ENCODE measurements around the gene CDK5. TPM values are rescaled to one million over a fixed set of nuclear protein-coding genes. Genes with fewer than 3 reads are reported as not detected.

Gene CDK5
- total RNA-seq, 1 experiment from 2014 or later, result 23.5 TPM

DNA sequence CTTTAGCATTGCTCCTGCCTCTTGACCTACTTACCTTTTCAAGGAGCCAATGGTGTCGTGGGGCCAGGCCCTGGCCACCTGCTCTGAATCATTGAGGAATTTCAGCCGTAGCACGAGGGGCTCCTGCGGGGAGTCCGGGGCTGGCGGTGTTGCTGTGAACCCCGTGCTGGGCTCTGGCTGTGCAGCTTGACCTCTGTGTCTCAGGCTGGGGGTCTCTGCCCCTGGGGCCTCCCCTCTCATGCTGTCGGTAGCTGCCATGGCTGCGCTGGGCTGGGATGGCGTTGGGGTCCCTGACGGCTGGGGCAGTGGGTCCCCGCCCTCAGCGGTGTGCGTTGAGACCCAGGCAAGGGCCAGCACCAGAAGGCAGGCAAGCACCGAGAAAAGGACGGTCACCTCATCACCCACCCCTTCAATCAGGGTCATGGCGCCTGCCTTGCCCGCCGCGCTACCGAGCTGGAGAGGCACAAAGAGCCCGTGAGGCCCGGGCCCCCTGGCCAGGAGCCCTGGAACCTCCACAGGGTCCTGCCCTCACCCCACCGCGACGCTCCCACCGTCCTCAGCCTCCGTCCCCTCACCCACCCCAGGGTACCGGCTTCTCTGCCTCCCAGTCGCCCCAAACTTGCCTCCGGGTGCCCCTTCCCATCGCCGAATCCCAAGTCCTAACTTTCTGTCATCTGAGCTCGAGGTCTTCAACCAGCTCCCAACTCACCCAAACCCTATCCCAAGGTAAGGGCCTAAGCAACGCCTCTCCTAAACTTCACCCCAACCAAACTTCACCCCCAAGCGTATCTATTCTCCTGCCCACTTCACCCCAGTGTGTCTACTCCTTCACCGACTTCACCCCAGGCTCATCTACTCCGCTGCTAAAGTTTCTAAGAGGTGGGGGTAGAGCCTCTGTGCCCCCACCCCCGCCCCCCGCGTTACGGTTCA, 24.7 kb upstream of the CDK5 start:
- intact Hi-C loops (cut with micrococcal nuclease; ENCODE audit: unreplicated experiment), result loop anchor here (5.0 kb wide), 1 partner anchor 55 kb away; the partner anchor contains the start of gene ABCB8
- Mint-ChIP-seq H3K9me3 (ENCODE audit: low read depth, unreplicated experiment) (no peaks in the 10 kb centered on the region), H3K4me3 (ENCODE audit: low read depth, unreplicated experiment) (peak overlapping the region; percentile 98), H3K27me3 (ENCODE audit: unreplicated experiment) (no peaks in the 10 kb centered on the region), H3K27ac (ENCODE audit: unreplicated experiment) (peak overlapping the region; percentile 61), H3K4me1 (ENCODE audit: low read depth, unreplicated experiment) (peaks cover 24% of the 10 kb centered on the region), H3K36me3 (ENCODE audit: insufficient read depth, unreplicated experiment) (peaks cover 63% of the 10 kb centered on the region)
- no TSS peak for BruUV-seq (replicated peaks)
- CTCF ChIA-PET, result interaction anchor here (1.2 kb wide), 1 partner anchor 54 kb away, joined by 5 read pairs; the partner anchor contains the start of gene ABCB8
- TF ChIP-seq, protein P1, sequence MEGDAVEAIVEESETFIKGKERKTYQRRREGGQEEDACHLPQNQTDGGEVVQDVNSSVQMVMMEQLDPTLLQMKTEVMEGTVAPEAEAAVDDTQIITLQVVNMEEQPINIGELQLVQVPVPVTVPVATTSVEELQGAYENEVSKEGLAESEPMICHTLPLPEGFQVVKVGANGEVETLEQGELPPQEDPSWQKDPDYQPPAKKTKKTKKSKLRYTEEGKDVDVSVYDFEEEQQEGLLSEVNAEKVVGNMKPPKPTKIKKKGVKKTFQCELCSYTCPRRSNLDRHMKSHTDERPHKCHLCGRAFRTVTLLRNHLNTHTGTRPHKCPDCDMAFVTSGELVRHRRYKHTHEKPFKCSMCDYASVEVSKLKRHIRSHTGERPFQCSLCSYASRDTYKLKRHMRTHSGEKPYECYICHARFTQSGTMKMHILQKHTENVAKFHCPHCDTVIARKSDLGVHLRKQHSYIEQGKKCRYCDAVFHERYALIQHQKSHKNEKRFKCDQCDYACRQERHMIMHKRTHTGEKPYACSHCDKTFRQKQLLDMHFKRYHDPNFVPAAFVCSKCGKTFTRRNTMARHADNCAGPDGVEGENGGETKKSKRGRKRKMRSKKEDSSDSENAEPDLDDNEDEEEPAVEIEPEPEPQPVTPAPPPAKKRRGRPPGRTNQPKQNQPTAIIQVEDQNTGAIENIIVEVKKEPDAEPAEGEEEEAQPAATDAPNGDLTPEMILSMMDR (IDR thresholded peaks at IDR 0.05; ENCODE audit: unreplicated experiment), result no peak
- no peak for DNase-seq

- Mint-ChIP-seq H3K9me3 (ENCODE audit: low read depth, unreplicated experiment) (no peaks in the 10 kb centered on the region), H3K4me3 (ENCODE audit: low read depth, unreplicated experiment) (peak overlapping the region; percentile 98), H3K4me1 (ENCODE audit: low read depth, unreplicated experiment) (peaks cover 24% of the 10 kb centered on the region), H3K36me3 (ENCODE audit: insufficient read depth, unreplicated experiment) (peaks cover 63% of the 10 kb centered on the region), H3K27me3 (ENCODE audit: unreplicated experiment) (no peaks in the 10 kb centered on the region), H3K27ac (ENCODE audit: unreplicated experiment) (peak overlapping the region; percentile 61)
- TF ChIP-seq, protein P1 (IDR thresholded peaks at IDR 0.05; ENCODE audit: unreplicated experiment), result no peak
- peak; percentile 35 for DNase-seq
- no TSS peak for BruUV-seq (replicated peaks)
- intact Hi-C loops (cut with micrococcal nuclease; ENCODE audit: unreplicated experiment), result loop anchor here (5.0 kb wide), 1 partner anchor 54 kb away; the partner anchor contains the start of gene ABCB8
- CTCF ChIA-PET, result interaction anchor here (1.0 kb wide), 1 partner anchor 53 kb away, joined by 3 read pairs; the partner anchor contains the start of gene ABCB8
Measured at GRCh38 chr7:151081170-151082101, 23.7 kb upstream of the CDK5 start.

GRCh38 chr7:151080522-151081169, 22.9 kb upstream of the CDK5 start, which contains the start of gene FASTK:
Gene FASTK, minus strand, starts transcription at chr7:151080809. Its CDS starts 43 bp downstream, at chr7:151080766.
- H3K27me3 Mint-ChIP-seq (ENCODE audit: unreplicated experiment), result no peaks in the 10 kb centered on the region
- peaks cover 64% of the 10 kb centered on the region for H3K36me3 Mint-ChIP-seq (ENCODE audit: insufficient read depth, unreplicated experiment)
- peak within 1 kb of the TSS; percentile 61 for H3K27ac Mint-ChIP-seq (ENCODE audit: unreplicated experiment)
- no peaks in the 10 kb centered on the region for H3K9me3 Mint-ChIP-seq (ENCODE audit: low read depth, unreplicated experiment)
- BruUV-seq (replicated peaks), result no TSS peak
- peak; percentile 91 for DNase-seq
- TF ChIP-seq, protein P1 (IDR thresholded peaks at IDR 0.05; ENCODE audit: unreplicated experiment), result no peak
- peaks cover 21% of the 10 kb centered on the region for H3K4me1 Mint-ChIP-seq (ENCODE audit: low read depth, unreplicated experiment)
- CTCF ChIA-PET, result interaction anchor here (1.0 kb wide), 1 partner anchor 52 kb away, joined by 3 read pairs; the partner anchor contains the start of gene ABCB8
- peak within 1 kb of the TSS; percentile 98 for H3K4me3 Mint-ChIP-seq (ENCODE audit: low read depth, unreplicated experiment)
- intact Hi-C loops (cut with micrococcal nuclease; ENCODE audit: unreplicated experiment), result loop anchor here (5.0 kb wide), 1 partner anchor 53 kb away; the partner anchor contains the start of gene ABCB8

Measured in Calu3 (cell line).